HTERT RPE-1 (cell line): ENCODE measurements around the gene RAI1.
"Not testable (repeated sequence)": the region's sequence is repeated elsewhere in the genome, so short reads cannot be mapped to it uniquely, and the experiment has no call there.

ENCODE experiments used
- in situ Hi-C: fragments of 300-500 bp; cut with MboI; formaldehyde crosslinking; loops from 4 replicates; pipeline ENCODE4 v1.14.3; 2020; ENCODE audit warnings: low sequenced_read_pairs

The RAI1 gene

DNA sequence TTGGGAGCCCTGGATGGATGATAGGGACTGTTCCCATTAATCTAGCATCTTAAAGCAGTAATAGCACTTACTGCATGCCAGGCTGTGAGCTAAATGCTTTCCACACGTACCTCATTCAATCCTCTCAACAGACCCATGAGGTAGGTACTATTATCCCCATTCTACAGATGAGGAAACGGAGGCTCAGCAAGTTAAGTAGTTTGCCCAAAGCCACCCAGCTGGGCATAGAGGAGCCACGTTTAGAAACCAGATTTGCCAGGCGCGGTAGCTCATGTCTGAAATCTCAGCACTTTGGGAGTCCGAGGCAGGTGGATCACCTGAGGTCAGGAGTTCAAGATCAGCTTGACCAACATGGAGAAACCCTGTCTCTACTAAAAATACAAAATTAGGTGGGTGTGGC, 2.0 kb upstream of the RAI1 start:
- in situ Hi-C loops: no loop called here

DNA sequence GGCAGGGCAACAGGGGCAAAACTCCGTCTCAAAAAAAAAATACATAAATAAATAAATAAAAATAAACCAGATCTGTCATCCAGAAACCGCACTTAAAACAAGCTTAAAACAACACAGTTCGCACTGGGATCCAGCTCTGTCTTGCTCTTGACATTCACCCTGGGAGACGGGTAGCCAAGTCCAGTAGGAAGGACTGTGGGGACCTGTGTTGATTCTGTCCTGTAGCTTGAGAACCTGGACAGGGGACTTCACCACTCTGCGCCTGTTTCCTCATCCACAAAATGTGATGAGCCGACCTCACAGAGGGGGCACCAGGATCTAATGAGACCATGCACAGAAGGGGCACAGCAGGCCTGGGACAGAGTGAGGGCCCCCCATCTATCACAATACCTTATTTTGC, 1.5 kb upstream of the RAI1 start:
- in situ Hi-C loops: no loop called here

DNA sequence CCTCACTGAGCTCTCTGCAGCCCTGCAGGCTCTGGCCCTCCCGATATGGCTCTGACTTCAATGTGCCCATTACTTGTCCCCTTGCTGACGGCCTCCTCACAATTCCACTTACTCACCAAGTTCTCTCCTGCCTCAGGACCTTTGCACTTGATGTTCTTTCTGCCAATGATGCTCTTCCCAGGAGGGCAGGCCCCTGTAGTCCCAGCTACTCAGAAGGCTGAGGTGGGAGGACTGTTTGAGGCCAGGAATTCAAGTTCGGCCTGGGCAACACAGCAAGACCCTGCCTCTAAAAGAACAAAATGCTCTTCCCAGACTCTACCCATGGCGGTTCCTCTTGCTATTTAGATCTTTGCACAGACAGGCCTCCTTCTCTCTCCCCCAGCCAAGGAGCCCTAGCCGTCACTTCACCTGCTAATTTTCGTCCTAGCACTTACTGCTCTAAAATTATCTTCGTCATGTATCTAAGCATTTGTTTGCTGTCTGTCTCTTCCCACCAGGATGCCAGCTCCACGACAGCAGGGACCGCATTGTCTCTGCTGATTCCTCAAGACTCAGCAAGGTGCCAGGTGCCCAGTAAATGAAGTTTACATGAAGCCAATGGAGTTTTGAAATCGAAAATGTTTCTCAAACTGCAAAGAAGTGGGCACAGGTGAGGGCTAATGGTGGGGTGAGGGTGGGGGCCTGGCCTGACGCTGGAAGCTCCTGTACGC, 626 bp upstream of the RAI1 start:
- in situ Hi-C loops: no loop called here

DNA sequence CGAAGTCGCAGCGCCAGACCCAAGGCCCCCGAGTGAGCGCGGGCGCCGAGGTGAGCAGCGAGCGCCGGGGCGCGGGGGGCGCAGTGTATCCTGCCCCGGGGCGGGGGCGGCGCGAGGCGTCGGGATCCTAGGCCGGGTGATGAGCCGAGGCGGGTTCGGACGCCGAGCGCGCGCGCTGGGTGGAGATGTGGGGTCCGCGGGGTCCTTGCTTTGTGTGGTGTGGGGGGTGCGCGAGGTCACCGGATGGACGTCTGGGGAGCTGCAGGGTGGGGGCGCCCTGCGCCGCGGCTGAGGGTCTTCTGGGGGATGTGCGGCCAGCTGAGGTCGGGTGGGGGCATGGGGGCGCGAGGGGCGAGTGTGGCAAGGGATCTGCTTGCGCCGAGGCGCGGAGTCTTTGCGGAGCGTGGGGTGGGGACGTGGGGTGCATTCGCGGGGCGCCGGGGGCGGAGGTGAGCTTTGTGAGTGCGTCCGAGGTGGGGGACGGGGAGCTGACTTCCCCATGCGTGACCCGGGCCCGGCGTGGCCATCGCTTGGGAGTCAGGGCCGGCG, 560 bp downstream of the RAI1 start:
- in situ Hi-C loops: no loop called here

DNA sequence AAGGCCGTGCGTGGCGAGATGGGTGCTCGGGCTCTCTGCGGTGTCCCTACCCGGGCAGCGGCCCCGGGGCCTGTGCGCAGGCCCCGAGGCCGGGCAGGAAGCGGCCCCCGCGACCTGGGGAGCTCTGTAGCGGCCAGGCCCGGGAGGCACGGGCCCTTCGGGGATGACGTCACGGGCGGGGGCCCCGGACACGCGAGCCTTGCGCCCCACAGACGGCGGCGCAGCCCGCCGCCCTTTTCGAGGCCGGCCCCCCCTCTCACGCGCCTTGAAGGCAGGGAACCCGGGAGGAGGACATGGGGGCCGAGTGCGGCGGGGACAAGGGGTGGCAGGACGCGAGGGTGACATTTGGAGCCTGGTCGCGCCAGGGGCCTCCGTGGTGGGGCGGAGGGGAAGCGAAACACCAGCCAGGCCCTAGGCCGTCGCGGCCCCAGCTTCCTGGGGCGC, 1.1 kb downstream of the RAI1 start:
- in situ Hi-C loops: no loop called here

DNA sequence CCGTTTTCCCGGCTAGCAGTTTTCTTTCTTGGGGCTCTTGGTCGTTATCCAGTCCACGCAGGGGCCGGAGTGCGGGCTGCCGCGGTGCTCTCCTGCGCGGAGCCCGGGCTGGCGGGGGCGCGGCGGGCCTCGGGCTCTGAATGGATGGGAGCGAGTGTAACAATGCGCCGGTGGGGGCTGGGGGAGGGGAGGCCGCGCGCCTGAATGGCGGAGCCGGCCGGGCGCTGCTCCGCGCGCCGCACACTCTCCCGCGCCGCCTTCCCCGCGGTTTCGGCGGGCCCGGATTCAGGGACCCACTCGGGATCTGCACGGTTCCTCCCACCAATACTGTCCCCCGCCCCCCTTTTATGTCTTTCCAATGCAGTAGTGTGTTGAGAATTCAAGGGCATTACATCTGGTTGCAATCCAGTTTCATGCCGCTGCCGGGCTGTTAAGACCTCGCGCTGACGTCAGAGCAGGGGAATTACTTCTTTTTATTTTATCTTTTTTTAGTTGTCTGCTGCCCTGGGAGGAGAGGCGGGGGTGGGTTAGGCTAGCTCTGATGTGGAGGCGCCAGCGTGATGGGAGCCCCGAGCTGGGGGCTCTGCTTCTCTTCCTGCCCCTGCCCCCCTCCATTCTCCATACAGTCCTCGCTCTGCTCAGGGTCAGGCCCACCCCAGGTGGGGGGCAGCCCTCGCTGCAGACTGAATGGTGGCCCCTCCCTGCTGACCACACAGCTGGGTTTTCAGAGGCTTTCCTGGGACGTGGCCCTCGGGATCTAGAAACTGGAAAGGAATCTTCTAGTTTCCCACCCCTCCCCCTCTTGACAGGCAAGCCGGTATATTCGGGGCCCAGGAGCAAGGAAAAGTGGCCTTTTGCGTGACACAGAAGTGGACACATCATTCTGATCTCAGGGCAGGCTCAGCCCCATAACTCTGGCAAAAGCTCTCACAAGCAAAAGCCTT, 1.8 kb downstream of the RAI1 start:
- in situ Hi-C loops: no loop called here

DNA sequence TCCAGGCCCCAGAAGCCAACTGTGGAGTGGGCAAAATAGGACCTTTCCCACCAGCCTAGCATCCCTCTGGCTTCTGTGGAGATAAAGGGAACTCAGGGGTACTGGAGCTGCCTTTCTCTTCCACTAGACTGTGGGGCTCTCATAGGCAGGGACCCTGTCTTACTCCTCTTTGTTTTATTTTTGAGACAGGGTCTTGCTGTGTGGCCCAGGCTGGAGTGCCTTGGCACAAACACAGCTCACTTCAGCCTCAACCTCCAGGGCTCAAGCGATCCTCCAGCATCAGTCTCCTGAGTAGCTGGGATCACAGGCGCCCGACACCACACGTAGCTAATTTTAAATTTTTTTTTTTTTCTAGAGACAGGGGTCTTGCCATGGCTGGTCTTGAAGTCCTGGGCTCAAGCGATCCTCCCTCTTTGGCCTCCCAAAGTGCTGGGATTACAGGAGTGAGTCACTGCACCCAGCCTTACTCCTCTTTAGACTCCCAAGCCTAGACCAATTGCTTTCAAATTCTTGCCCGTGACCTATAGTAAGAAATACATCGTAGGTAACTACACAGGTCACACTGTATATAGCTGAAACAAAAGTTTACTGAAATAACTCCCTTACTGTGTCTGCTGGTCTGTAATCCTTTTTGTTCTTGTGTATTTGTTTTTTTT, 2.6 kb downstream of the RAI1 start:
- in situ Hi-C loops: no loop called here

DNA sequence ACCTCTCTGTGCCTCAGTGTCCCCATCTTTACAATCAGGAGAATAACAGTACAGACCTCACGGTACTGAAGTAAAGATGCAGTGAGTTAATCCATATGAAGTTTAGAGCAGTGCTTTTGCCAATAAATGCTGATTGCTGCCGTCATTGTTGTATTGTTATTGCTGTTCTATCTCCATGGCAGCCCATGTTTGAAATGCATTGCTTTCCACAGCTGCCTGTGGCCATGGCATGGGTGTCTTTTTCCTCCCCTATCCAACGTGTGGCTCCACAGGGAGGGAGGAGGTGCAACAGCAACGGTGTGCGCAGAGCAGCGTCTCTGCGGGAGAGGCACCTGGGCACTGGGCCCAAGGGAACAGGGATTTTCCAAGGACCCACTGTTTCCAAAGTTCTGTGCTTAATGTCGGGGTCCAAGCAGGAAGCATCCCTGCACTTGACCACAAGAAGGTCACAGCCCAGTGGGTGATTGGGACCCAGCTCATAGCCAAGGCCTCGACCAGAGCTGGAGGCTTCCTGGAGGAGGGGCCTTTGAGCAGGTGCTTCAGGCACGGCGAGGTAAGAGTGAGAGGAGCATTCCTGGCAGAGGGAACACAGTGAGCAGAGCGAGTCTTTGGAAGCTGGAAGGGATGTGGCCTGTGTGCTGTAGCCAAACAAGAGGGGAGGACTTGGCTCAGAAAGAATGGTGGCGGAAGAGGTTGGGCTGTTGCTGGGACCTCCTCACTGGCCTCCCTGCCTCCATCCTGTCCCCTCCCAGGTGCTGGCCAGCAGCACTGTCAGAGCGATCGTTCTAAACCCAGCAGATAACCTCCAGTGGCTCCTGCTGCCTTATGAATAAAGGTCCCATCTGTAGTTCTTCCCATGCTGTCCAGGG, 3.9 kb downstream of the RAI1 start:
- in situ Hi-C loops: no loop called here

DNA sequence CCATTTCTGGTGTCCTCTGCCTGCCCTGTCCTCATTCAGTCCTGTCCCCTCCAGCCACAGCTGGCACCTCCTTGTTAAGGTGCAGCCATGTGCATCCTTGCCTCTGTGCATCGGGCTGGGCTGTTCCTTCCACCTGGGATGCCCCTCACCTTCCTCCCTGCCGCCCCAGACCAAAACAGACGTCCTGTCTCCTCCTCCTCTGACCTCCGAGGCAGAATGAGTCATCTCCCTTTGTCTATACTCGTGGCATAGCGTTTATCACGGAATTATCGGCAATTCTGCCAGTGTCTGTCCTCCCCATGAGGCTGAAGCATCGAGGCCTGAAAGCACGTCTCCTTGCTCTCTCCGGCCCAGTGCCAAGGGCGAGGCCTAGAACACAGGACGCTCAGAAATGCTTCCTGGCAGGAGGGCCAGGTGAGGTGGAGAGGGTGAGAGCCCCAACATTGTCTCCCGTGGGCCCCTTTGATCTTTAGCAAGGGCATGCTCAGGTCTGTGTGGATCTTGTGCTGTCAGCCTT, 4.6 kb downstream of the RAI1 start:
- in situ Hi-C loops: no loop called here

DNA sequence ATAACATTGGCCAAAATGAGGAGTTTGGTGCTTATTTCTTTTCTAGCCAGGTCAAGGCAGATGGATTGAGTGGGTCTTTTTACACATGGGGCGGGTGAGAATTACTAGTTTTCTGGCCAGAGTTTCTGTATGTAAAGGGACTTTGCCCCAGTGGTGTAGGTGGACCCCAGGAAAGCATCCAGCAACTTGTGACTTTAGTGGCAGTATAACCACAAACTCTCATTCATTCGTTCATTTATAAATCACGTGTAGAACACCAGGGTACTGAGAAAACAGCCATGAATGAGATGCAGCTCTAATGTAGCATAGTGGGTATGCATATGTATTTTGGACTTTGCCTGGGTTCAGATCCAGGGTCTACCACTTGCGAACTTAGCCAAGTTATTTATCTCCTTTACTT, 8.1 kb downstream of the RAI1 start:
- in situ Hi-C loops: no loop called here

DNA sequence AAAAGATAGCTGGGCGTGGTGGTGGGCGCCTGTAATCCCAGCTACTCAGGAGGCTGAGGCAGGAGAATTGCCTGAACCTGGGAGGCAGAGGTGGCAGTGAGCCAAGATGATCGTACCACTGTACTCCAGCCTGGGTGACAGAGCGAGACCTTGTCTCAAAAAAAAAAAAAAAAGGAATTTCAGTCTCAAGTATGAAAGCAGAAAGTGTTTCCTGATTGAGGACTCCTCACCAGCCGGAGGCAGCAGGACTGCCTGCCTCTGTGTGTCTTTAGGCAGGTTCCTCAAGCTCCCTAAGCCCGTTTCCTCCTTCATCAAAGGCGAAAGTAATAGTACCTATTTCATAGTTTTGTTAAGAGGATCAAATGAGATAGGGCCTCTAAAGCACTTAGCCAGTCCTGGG, 9.0 kb downstream of the RAI1 start:
- in situ Hi-C loops: not testable (repeated sequence)

DNA sequence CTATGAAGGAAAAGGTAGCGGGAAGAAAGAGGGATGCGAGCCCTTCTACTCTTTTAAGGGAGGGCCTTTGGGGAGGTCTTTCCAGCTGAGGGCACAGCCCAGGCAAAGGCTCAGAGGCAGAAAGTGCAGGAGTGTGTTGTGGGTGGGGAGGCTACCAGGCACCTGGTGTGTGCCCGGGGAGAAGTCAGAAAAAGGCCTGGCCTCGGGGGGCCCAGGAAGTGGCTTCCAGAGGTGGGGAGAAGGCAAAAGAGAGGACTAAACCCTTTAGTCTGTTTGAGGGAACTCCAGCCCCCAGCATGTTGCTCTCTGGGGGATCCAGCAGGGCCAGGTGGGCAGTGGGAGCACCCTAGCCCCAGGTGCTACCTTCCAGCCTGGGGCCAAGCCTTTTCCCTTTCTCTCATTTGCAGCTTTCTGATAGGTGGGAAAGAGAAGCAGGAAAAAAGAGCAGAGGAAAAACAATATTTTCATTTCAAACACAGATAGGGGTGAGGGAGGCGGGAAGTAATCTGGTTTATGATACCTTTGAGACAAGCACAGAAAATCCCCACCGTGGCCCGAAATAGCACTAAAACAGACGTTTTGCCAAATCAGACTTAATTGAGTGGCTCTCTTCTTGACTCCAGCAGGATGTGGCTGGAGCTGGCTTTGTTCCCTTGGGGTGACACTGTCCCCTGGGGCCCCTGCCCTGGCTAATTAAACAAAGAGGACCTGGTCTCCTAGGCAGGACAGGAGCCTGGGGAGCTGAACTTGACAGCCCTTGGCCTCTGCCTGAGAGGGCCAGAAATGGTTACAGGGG, 10.4 kb downstream of the RAI1 start:
- in situ Hi-C loops: no loop called here

DNA sequence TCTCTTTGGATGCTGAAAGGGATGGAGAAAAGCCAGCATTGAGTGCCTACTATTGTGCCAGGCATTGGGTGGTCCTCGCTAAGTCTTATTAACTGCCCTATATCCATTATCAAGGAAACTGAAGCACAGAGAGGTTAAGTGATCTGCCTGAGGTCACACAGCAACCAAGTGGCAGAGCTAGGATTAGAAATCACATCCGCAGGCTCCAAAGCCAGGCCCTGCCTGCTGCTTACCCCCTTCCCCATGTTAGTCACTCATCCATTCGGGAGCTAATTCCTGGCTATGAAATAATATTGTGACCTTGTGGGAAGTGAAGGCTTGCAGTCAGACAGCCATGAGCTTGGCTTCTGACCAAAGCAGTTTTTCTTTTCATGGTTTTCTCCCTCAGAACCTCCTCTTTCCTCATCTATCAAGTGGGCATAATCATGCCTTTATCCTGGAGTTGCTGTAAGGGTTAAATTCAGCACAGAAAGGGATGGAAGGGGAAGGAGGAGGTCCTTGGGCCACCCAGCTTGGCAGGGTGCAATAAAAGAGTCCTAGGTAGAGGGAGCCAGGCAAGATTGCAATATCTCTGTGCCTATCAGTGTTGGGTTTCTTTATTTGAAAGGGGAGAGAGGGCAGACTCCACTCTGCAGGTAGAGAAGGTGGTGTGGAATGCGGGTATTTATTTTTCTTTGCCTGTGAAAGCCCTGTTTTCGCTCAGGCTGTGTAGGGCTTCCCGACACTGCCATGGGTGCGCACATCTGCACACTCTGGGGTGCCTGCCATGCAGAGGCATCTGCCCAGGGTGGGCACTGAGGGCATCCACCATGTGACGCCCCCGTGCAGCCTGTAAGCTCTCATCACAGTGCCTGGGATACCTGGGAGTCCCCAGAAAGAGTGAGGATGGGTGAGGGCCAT, 11.3 kb downstream of the RAI1 start:
- in situ Hi-C loops: no loop called here

DNA sequence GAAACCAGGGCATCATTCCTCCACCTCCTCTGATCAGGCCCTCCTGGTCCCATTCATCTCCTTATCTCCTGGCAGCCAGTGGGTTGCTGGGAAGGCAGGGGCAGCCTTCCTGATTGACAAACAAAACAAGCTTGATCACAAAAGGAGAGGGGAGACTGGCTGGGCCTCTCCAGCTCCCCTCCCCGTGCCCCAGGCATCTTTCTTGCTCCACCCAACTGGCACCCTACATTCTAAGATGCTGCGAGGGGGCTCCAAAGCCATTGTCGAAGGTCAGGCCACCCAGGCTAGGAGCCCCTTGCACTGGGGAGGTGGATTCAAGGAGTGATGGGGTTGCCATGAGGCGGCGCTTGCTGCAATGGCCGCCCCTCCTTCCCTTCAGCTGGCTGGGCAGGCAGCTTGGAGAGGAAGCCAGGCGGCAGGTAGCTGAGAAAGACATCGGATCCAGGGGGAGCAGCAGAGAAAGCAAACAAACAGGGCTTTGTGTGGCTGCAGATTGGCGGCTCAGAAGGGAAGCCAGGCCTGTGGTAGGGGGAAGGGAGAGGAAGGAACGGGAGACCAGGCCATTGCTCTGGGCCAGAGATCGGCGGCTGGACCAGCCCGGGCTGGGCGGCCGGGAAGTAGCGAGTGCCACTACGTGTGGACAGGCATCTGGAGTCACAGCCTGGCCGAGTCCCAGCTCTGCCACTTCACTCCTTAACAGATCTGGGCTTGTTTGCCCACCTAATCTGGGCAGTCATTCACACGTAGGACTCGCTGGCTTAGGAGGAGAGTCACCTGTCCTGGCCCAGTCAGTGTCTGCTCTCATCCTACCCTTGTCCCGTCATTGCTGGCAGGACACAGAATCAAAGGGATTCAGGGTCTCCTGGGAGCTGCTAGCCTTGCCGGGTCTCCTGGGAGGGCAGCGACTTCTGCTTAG, 12.3 kb downstream of the RAI1 start:
- in situ Hi-C loops: no loop called here

DNA sequence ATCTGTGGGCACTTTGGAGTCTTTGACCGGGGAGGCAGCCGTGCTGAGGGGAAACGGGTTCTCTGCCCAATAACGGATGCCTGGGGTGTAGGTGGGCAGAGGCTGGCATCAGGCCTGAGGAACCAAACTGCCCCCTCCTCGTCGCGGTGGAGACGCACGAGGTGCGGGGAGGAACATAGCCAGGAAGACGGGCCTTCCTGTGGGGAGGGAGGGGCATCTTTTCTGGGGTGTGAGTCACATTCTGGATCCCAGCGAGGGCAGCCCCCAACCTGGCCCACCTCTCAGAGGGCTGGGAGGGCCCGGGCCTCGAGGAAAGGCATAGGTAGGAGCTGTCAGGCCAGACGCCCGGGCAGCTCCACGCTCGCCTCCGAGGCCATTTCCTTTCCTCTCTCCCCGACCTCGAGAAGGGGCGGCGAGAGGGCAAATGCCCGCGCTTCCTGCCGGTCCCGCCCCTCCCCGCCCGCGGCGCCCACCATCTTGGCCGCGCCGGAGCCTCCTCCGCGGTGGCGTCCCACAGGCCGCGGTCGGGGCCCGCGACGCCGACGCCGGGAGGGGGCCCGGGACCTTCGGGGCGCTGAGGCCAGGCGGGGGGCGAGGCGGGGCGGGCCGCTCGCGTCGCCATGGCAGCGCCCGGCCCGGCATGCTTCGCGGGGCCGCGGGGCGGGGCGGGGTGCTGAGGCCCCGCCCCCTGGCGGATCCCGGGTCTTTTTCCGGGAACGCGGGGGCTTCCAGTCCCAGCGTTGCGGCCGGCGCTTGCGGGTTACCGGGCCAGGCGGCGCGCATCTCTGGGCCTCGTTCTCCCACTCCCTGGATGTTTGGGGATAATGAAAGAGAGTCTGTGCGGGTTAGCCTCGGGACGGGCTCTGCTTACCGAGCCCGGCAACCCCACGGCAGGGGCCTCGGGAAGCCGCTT, 13.2 kb downstream of the RAI1 start:
- in situ Hi-C loops: no loop called here

DNA sequence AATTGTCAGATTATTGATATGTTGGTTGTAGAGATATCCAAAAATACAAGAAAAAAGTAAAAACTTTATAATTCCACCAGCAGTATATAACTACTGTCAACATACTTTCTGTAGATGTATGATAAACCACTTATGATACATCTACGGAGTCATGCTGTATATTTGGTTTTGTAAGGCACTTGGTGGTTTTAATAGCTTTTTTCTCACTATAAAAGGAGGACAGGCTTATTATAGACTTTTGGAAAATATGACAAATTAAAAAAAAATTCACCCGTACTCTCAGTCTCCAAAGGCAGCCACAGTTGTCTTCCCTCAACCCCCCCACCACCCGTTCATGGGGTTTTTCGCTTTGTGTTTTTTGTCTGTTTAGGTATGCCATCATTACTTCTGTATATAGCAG, 14.8 kb downstream of the RAI1 start:
- in situ Hi-C loops: no loop called here
